Uterus (tissue), 2 donors: ENCODE data around the gene CCDC201.

Experiments
- POLR2A ChIP-seq, 2 donors: fragments of 450-650 bp; IDR thresholded peaks; one replicate each; pipeline ENCODE4 v1.6.1; 2016; ENCODE audit warnings: antibody characterized with exemption in 2 of 2, mild to moderate bottlenecking in 1 of 2, moderate library complexity in 1 of 2
- TF ChIP-seq, protein P1 (sequence below), 4 experiments: fragments of 200-600 bp in 2 of 4; fragments of 450-650 bp in 2 of 4; sonication (generic) in 2 of 4; IDR thresholded peaks; one replicate each; pipeline ENCODE4 v1.5.1; 2016 to 2019; ENCODE audit warnings: antibody characterized with exemption in 4 of 4, mild to moderate bottlenecking in 2 of 4, moderate library complexity in 1 of 4

- no peak for TF ChIP-seq POLR2A (IDR thresholded peaks at IDR 0.05)
- TF ChIP-seq, protein P1, sequence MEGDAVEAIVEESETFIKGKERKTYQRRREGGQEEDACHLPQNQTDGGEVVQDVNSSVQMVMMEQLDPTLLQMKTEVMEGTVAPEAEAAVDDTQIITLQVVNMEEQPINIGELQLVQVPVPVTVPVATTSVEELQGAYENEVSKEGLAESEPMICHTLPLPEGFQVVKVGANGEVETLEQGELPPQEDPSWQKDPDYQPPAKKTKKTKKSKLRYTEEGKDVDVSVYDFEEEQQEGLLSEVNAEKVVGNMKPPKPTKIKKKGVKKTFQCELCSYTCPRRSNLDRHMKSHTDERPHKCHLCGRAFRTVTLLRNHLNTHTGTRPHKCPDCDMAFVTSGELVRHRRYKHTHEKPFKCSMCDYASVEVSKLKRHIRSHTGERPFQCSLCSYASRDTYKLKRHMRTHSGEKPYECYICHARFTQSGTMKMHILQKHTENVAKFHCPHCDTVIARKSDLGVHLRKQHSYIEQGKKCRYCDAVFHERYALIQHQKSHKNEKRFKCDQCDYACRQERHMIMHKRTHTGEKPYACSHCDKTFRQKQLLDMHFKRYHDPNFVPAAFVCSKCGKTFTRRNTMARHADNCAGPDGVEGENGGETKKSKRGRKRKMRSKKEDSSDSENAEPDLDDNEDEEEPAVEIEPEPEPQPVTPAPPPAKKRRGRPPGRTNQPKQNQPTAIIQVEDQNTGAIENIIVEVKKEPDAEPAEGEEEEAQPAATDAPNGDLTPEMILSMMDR (IDR thresholded peaks at IDR 0.05) = no peak
Observed at GRCh38 chr7:45881280-45881758, 8.4 kb upstream of the CCDC201 start.
